CD4-positive, alpha-beta memory T cell (primary cell): ENCODE data around the gene ARHGEF16. TPM values are rescaled to one million over a fixed set of nuclear protein-coding genes. Genes with fewer than 3 reads are reported as not detected.
A peak's percentile ranks its signal among the peaks of the same experiment; 100 is the strongest.

Experiments
- CTCF ChIA-PET: fragments of 350-600 bp; sonication (Branson Sonifier 250); formaldehyde crosslinking; loops from one replicate; lab custom pipeline; 2021; ENCODE audit warnings: inconsistent platforms; ENCODE audit not compliant: partially characterized antibody; lab: Charles Lee
- POLR2A ChIA-PET: fragments of 350-600 bp; sonication (Branson Sonifier 250); formaldehyde crosslinking; loops from one replicate; lab custom pipeline; 2021; ENCODE audit not compliant: partially characterized antibody; lab: Charles Lee
- DNase-seq, 5 donors: peaks; one replicate each; pipeline versions ENCODE4 v3.0.0 to v3.0.0-alpha.2; 2020 to 2022; ENCODE audit warnings: mixed read lengths in 1 of 5
- H3K27ac ChIP-seq: one replicate; pipeline ENCODE4 v1.7.0; 2013; ENCODE audit warnings: low read depth, low read length
- H3K27me3 ChIP-seq: 2 replicates; pipeline ENCODE4 v1.7.0; 2013; ENCODE audit warnings: mild to moderate bottlenecking, low read length, moderate library complexity; ENCODE audit not compliant: insufficient read depth
- H3K36me3 ChIP-seq: 2 replicates; pipeline ENCODE4 v1.7.0; 2013; ENCODE audit warnings: mild to moderate bottlenecking, low read length, moderate library complexity; ENCODE audit not compliant: insufficient read depth
- H3K4me1 ChIP-seq: 2 replicates; pipeline ENCODE4 v1.7.0; 2013; ENCODE audit warnings: mild to moderate bottlenecking, low read length, moderate library complexity; ENCODE audit not compliant: insufficient read depth
- H3K4me3 ChIP-seq, 2 donors: one replicate each; pipeline ENCODE4 v1.7.0; 2013; ENCODE audit warnings: low read length in 2 of 2, mild to moderate bottlenecking in 1 of 2
- H3K9me3 ChIP-seq, 2 donors: one replicate each; pipeline ENCODE4 v1.7.0; 2013; ENCODE audit warnings: low read length in 2 of 2, control low read depth in 1 of 2; ENCODE audit not compliant: control insufficient read depth in 1 of 2
- H3K27ac Mint-ChIP-seq, 7 donors: one replicate each; pipeline ENCODE4 v1.8.0; 2020 to 2021; ENCODE audit warnings: mixed read lengths in 7 of 7, mild to moderate bottlenecking in 6 of 7, inconsistent platforms in 3 of 7, moderate library complexity in 3 of 7
- H3K27me3 Mint-ChIP-seq, 2 donors: one replicate each; pipeline ENCODE4 v1.8.0; 2020 to 2021; ENCODE audit warnings: mixed read lengths in 2 of 2
- H3K36me3 Mint-ChIP-seq, 2 donors: one replicate each; pipeline ENCODE4 v1.8.0; 2020 to 2021; ENCODE audit warnings: mixed read lengths in 2 of 2, inconsistent platforms in 1 of 2, mild to moderate bottlenecking in 1 of 2
- H3K4me1 Mint-ChIP-seq, 4 donors: one replicate each; pipeline ENCODE4 v1.8.0; 2020 to 2021; ENCODE audit warnings: mixed read lengths in 4 of 4, mild to moderate bottlenecking in 1 of 4
- H3K4me3 Mint-ChIP-seq, 8 donors: one replicate each; pipeline ENCODE4 v1.8.0; 2020 to 2021; ENCODE audit warnings: mixed read lengths in 8 of 8, mild to moderate bottlenecking in 7 of 8, moderate library complexity in 6 of 8, inconsistent platforms in 3 of 8
- H3K9me3 Mint-ChIP-seq, 8 donors: one replicate each; pipeline ENCODE4 v1.8.0; 2020 to 2021; ENCODE audit warnings: mixed read lengths in 8 of 8, mild to moderate bottlenecking in 5 of 8, inconsistent platforms in 3 of 8, moderate library complexity in 1 of 8
- intact Hi-C: fragments of 100-400 bp; cut with micrococcal nuclease; formaldehyde crosslinking; loops from one replicate; pipeline ENCODE4 v1.15.1; 2023
- polyA plus RNA-seq, 2 donors: library from polyadenylated mRNA; unstranded; fragments of 300-500 nt; fragmentation: Illumina TruSeq; gene quantifications; one replicate each; pipeline ENCODE4 v1.2.3, GENCODE V29; 2021
- total RNA-seq, 2 experiments: library from RNA; stranded (reverse); gene quantifications; one replicate each; pipeline ENCODE4 v1.2.3, GENCODE V29; 2021

ARHGEF16 gene
- total and polyA plus RNA-seq, 4 experiments from 2014 or later: 0.16 to 0.22 (median 0.20) TPM; not detected in 1

GRCh38 chr1:3518256-3518655, 63.8 kb downstream of the ARHGEF16 start:
- Histone ChIP-seq H3K27me3 (no peaks in the 10 kb centered on the region), H3K36me3 (no peaks in the 10 kb centered on the region), H3K4me3 (no peak overlapping the region), H3K27ac (no peak overlapping the region), H3K9me3 (no peaks in the 10 kb centered on the region), H3K4me1 (no peaks in the 10 kb centered on the region)
- ChIA-PET CTCF (interaction anchor here (0.6 to 2.4 kb wide), 6 partner anchors 14 to 105 kb away, joined by 3 to 12 read pairs (median 4); no protein-coding TSS in a partner anchor), POLR2A (interaction anchor here (1.0 to 2.6 kb wide), 4 partner anchors 11 to 101 kb away, joined by 3 to 8 read pairs (median 3); no protein-coding TSS in a partner anchor)
- Mint-ChIP-seq H3K27me3 (no peaks in the 10 kb centered on the region), H3K4me1 (no peaks in the 10 kb centered on the region), H3K4me3 (no peak overlapping the region), H3K9me3 (no peaks in the 10 kb centered on the region), H3K36me3 (peaks cover 0 to 1% of the 10 kb centered on the region in 2 donors), H3K27ac (no peak overlapping the region)
- intact Hi-C loops: loop anchor here (1.0 kb wide), 1 partner anchor 101 kb away; no protein-coding TSS in a partner anchor
- DNase-seq: peak in 4 of 5 donors; percentile 17 to 27 (median 21)

GRCh38 chr1:3518756-3519155, 64.3 kb downstream of the ARHGEF16 start:
- no peak overlapping the region for H3K27ac ChIP-seq
- Mint-ChIP-seq H3K36me3 (peaks cover 0 to under 1% of the 10 kb centered on the region in 2 donors), H3K4me3 (no peak overlapping the region), H3K4me1 (no peaks in the 10 kb centered on the region), H3K9me3 (no peaks in the 10 kb centered on the region), H3K27me3 (no peaks in the 10 kb centered on the region), H3K27ac (no peak overlapping the region)
- no peak overlapping the region for H3K4me3 ChIP-seq
- intact Hi-C loops: loop anchor here (1.0 kb wide), 1 partner anchor 101 kb away; no protein-coding TSS in a partner anchor
- no peaks in the 10 kb centered on the region for H3K9me3 ChIP-seq
- no peak for DNase-seq
- H3K27me3 ChIP-seq: no peaks in the 10 kb centered on the region
- no peaks in the 10 kb centered on the region for H3K36me3 ChIP-seq
- H3K4me1 ChIP-seq: no peaks in the 10 kb centered on the region
- ChIA-PET POLR2A (interaction anchor here (1.0 to 2.6 kb wide), 4 partner anchors 10 to 100 kb away, joined by 3 to 8 read pairs (median 3); no protein-coding TSS in a partner anchor), CTCF (interaction anchor here (0.6 to 2.4 kb wide), 7 partner anchors 14 to 1929 kb away, joined by 3 to 12 read pairs (median 3); no protein-coding TSS in a partner anchor)

GRCh38 chr1:3519301-3519885, 64.9 kb downstream of the ARHGEF16 start:
- intact Hi-C loops: no loop called here
- no peak overlapping the region for H3K4me3 ChIP-seq
- no peaks in the 10 kb centered on the region for H3K27me3 ChIP-seq
- no peak overlapping the region for H3K4me3 Mint-ChIP-seq
- no peaks in the 10 kb centered on the region for H3K27me3 Mint-ChIP-seq
- H3K27ac ChIP-seq: no peak overlapping the region
- H3K9me3 ChIP-seq: no peaks in the 10 kb centered on the region
- no peaks in the 10 kb centered on the region for H3K36me3 Mint-ChIP-seq
- H3K4me1 Mint-ChIP-seq: peaks cover 0 to 2% (median 0%) of the 10 kb centered on the region in 4 donors
- H3K27ac Mint-ChIP-seq: no peak overlapping the region
- CTCF ChIA-PET: interaction anchor here (0.6 to 2.4 kb wide), 3 partner anchors 96 to 1930 kb away, joined by 3 to 12 read pairs (median 9); no protein-coding TSS in a partner anchor
- H3K4me1 ChIP-seq: no peaks in the 10 kb centered on the region
- DNase-seq: no peak
- no peaks in the 10 kb centered on the region for H3K9me3 Mint-ChIP-seq
- POLR2A ChIA-PET: interaction anchor here (1.0 to 2.6 kb wide), 3 partner anchors 10 to 18 kb away, joined by 3 to 8 read pairs (median 3); no protein-coding TSS in a partner anchor
- H3K36me3 ChIP-seq: no peaks in the 10 kb centered on the region

GRCh38 chr1:3520419-3521378, 66.2 kb downstream of the ARHGEF16 start:
- POLR2A ChIA-PET: no interaction called here
- Mint-ChIP-seq H3K4me3 (no peak overlapping the region), H3K4me1 (peaks cover 0 to 4% (median 0%) of the 10 kb centered on the region in 4 donors), H3K36me3 (peaks cover 0 to 2% of the 10 kb centered on the region in 2 donors), H3K27me3 (no peaks in the 10 kb centered on the region), H3K27ac (no peak overlapping the region), H3K9me3 (no peaks in the 10 kb centered on the region)
- CTCF ChIA-PET: no interaction called here
- H3K27ac ChIP-seq: no peak overlapping the region
- no peaks in the 10 kb centered on the region for H3K36me3 ChIP-seq
- no peaks in the 10 kb centered on the region for H3K27me3 ChIP-seq
- no peaks in the 10 kb centered on the region for H3K9me3 ChIP-seq
- intact Hi-C loops: no loop called here
- no peak for DNase-seq
- H3K4me3 ChIP-seq: no peak overlapping the region
- H3K4me1 ChIP-seq: no peaks in the 10 kb centered on the region

- intact Hi-C loops: no loop called here
- no peaks in the 10 kb centered on the region for H3K4me1 ChIP-seq
- ChIA-PET CTCF (no interaction called here), POLR2A (no interaction called here)
- no peaks in the 10 kb centered on the region for H3K27me3 Mint-ChIP-seq
- H3K4me1 Mint-ChIP-seq: peaks cover 0 to 4% (median 0%) of the 10 kb centered on the region in 4 donors
- H3K27ac ChIP-seq: no peak overlapping the region
- H3K36me3 Mint-ChIP-seq: peaks cover 0 to 2% of the 10 kb centered on the region in 2 donors
- DNase-seq: no peak
- no peaks in the 10 kb centered on the region for H3K9me3 ChIP-seq
- no peaks in the 10 kb centered on the region for H3K36me3 ChIP-seq
- no peaks in the 10 kb centered on the region for H3K9me3 Mint-ChIP-seq
- H3K4me3 ChIP-seq: no peak overlapping the region
- H3K27ac Mint-ChIP-seq: no peak overlapping the region
- H3K27me3 ChIP-seq: no peaks in the 10 kb centered on the region
- H3K4me3 Mint-ChIP-seq: no peak overlapping the region
Observed at GRCh38 chr1:3521426-3521825, 67.0 kb downstream of the ARHGEF16 start.

- H3K9me3 ChIP-seq: no peaks in the 10 kb centered on the region
- no peak overlapping the region for H3K4me3 ChIP-seq
- CTCF ChIA-PET: no interaction called here
- Mint-ChIP-seq H3K4me3 (no peak overlapping the region), H3K36me3 (peaks cover 0 to 2% of the 10 kb centered on the region in 2 donors), H3K9me3 (no peaks in the 10 kb centered on the region), H3K4me1 (peaks cover 0 to 10% (median 0%) of the 10 kb centered on the region in 4 donors), H3K27me3 (no peaks in the 10 kb centered on the region), H3K27ac (no peak overlapping the region)
- DNase-seq: no peak
- POLR2A ChIA-PET: no interaction called here
- no peak overlapping the region for H3K27ac ChIP-seq
- intact Hi-C loops: no loop called here
- H3K36me3 ChIP-seq: no peaks in the 10 kb centered on the region
- no peaks in the 10 kb centered on the region for H3K4me1 ChIP-seq
- no peaks in the 10 kb centered on the region for H3K27me3 ChIP-seq
Observed at GRCh38 chr1:3522112-3522511, 67.6 kb downstream of the ARHGEF16 start.
